Adrenal gland (tissue), 5 donors: ENCODE data around the gene RNH1.

Source experiments
- CTCF ChIP-seq, 6 experiments: fragments of 450-650 bp in 4 of 6; fragments of 200-600 bp in 2 of 6; sonication (generic) in 1 of 6; IDR thresholded peaks; 1 replicate in 5 of 6; 2 replicates in 1 of 6; pipeline versions ENCODE4 v1.5.1 to v1.8.0; 2016 to 2021; ENCODE audit warnings: antibody characterized with exemption in 6 of 6, mild to moderate bottlenecking in 2 of 6, moderate library complexity in 1 of 6
- POLR2A ChIP-seq, 2 donors: fragments of 450-650 bp; IDR thresholded peaks; one replicate each; pipeline ENCODE4 v1.6.1; 2017; ENCODE audit warnings: antibody characterized with exemption in 2 of 2, mild to moderate bottlenecking in 2 of 2, moderate library complexity in 1 of 2
- donor health status: DM: no; HTN: no; CAD: no.

GRCh38 chr11:445765-446588 lies 61.1 kb downstream of the RNH1 start:
- TF ChIP-seq CTCF (IDR thresholded peaks at IDR 0.05) (no peak), POLR2A (IDR thresholded peaks at IDR 0.05) (no peak)
